NOMO-1 treated with dmso at 0.1 percent for 144 hours (cell line): Measurements from ENCODE around the gene THG1L.
"Not testable (repeated sequence)": the region's sequence is repeated elsewhere in the genome, so short reads cannot be mapped to it uniquely, and the experiment has no call there.

Experiments used
- DNase-seq: peaks from one replicate; lab custom pipeline; 2025; ENCODE audit not compliant: unreplicated experiment; lab: John Stamatoyannopoulos, UW

Gene THG1L

DNA sequence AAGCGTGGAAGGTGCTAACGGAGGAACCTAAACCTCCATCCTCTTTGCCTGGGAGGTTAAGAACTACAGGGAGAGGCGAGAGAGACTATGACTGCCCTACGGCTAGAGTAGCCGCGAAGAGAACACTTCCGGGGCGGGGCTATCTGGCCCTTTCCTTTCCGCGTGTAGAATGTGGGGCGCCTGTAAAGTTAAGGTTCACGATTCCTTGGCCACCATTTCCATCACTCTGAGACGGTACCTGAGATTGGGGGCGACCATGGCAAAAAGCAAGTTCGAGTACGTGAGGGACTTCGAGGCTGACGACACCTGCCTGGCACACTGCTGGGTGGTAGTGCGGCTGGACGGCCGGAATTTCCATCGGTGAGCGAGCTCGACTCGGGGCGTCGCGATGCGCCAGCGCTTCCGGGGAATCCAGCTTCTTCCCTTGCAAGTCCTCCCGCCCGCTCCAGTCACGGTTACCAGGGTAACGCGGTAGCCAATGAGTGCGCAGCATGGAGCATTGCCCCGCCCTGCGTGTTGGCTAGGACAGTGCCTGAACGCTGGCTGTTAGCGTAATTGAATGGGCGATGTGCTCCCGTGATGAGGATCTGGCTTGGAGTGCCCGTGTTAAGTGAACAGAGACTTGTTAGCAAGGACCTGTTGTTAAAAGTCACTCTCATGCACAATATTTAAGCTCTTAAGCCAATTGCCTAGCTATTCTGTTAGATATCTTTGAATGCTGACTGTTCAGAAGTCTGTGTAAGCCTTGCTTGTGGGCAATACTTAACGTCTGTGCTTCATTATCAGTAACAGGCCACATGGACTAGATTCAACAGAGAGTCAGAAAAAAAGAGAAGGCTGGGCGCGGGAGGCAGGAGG lies at the start of gene THG1L:
THG1L (plus strand) TSS at position 149 of the 858 bp plus-strand sequence; CDS start at position 170, 21 bp downstream.
- DNase-seq, result peak; percentile 95

DNA sequence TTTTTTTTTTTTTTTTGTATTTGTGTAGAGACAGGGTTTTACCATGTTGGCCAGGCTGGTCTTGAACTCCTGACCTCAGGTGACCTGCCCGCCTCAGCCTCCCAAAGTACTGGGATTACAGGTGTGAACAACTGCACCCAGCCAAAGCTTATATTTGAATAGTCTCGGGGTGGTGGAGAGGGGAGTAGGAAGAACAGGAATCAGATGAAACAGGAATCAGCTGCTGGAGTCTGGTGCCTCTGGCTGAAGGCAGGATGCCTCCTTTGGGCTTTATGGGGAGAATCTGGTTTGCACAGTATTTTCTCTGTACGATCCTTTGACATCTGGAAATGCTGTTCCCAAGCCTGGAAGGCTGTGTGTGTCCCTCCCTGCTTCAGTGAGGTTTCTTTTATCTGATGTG lies 49.0 kb upstream of the THG1L start:
- DNase-seq, result no peak

DNA sequence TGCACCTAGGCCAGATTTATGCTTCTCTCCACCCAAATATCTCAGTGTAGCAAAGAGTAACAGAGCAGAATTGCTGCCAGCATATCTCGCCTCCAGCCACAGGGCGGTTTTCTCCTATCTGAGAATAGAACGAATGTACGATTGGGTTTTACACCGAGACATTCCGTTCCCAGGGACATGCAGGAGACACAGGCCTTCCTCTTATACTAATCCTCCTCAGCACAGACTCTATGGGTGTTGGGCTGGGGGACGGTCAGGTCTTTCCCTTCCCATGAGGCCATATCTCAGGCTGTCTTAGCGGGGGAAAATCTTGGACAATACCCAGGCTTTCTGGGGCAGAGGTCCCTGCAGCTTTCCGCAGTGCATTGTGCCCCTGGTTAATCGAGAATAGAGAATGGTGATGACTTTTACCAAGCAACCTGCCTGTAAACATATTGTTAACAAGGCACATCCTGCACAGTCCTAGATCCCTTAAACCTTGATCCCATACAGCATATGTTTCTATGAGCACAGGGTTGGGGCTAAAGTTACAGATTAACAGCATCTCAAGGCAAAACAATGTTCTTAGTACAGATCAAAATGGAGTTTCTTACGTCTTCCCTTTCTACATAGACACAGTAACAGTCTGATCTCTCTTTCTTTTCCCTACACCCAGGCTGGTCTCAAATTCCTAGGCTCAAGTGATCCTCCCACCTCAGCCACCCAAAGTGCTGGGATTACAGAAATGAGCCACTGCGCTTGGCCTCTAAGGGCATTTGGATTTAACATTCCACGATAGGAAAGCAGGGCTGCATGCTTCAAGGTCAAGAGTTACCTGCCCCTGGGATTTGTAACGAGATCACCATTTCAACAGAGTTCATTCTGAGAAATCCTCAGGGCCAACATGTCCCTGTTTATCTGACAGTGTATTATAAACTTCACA lies 44.7 kb upstream of the THG1L start:
- not testable (repeated sequence) for DNase-seq

DNA sequence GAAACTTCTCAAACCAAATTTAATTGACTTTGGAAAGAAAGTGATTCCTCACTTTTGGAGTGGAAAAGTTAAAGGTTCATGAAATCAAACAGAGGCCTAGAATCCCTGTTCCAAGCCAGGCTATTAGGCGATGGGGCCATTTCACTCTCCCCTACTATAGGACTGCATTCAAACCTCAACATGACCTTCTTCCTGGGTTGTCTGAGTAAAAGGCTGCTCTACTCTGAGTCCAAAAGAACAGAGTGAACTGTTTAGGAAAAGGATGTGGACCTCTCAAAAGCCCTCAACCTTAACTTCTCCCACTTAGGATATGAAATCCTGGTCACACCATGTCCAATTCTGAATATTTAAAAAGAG lies 44.0 kb upstream of the THG1L start:
- no peak for DNase-seq

DNA sequence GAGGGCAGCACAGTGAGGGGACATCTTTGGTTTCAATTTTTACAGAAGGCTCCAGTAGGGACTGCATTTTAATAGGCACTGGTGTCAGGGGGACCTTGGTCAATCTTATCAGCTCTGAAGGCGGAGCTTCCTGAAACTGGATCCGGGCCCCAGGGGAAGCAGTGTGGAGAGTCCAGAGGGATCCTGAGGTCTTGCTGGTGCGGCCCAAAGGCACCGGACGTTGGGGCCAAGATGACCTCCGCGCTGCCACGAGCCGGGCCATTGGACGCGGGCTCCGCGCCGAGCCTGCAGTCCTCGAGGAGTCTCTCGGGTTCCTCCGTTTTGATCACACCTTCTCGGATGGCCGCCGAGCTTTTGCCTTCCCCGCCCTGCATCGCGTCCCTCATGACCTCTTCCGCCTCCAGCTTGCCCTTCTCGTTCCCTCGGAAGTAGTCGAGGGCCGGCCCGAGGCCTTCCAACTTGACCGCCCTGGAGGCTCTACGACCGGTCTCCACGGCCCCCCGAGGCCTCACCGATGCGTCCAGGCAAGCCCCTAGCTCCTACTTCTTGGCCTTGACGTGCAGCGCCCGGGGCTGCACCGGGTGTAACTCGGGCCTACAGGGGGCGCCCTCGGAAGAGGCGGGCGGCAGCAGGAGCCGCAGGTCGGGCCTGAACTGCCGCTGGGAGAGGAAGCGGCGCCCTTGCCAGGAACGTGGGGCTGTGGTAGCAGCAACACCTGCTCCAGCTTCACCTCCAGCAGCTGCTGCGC lies 41.1 kb upstream of the THG1L start:
- no peak for DNase-seq

DNA sequence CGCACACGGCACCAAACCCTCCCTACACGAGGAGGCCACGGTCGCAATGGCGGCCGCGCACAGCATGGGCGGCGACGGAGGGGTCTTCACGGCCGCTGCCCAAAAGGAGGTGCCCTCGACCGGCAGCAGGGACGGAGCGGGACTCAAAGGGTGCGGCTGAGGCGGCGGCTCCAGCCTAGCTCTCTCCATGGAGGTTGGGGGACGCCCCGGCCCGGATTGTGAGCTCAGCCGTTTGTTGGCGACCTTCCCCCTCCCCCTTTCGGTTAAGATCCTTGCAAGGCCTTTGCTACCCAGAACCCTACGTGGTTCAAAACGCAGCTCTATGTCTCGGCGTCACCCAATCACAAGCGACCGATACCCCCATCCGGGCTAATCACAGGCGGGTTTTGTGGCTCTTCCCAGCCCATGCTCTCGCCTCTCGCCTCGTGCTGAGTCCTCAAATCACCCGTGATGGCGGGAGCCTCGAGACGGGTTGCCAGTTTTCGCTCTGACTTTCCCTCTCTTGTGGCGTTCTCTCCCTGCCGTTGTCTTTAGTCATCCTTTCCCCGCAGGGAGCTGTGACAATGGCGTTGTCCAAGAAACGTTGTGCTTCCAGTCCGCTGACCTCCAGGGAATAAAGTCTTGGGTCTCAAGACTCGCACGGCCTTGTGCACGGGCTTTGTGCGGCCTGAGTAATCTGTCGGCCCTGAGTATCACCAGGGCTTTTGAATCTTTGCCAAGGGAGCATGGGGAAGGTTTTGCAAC lies 40.4 kb upstream of the THG1L start:
- DNase-seq, result no peak

DNA sequence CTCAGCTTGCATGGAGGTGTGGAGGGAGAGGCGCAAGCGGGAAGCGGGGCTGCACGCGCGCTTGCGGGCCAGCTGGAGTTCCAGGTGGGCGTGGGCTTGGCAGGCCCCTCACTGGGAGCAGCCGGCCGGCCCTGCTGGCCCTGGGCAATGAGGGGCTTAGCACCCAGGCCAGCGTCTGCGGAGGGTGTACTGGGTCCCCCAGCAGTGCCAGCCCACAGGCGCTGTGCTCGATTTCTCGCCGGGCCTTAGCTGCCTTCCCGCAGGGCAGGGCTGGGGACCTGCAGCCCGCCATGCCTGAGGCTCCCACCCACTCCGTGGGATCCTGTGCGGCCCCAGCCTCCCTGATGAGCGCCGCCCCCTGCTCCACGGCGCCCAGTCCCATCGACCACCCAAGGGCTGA lies 37.4 kb upstream of the THG1L start:
- DNase-seq, result not testable (repeated sequence)

DNA sequence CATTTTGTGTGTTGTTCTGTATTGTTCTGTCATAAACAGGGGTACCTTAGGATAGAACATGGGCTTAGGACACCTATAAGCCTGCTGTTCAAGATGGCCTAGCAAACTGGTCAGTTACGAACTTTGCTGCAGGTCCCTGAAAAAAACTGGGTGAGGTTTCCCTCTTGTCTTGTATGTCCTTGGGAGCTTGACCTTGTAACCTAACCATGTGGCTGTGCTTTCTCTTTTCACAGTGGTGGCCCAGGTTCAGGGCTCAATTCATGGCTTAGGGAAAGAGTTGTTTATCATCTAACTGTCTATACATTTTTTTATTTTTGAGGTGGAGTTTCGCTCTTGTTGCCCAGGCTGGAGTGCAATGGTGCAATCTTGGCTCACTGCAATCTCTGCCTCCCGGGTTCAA lies 35.1 kb upstream of the THG1L start:
- not testable (repeated sequence) for DNase-seq

DNA sequence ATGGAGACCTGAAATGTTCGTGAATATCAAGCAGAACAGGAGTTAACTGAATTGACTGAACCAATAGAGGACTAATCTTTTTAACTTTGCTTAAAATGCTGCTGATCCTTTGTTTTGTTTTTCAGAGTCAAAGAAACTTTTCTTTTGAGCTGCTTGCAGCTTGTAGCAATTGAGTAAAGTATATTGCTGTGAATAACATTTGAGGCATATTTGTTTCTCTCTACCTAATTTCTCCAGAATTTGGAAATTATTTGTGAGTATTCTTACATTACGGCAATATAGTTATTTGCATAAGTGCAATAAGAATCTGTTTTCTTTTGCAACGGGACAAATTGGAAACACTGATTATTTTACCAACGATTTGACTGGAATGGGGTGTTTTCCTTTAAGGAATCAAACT lies 32.5 kb upstream of the THG1L start:
- not testable (repeated sequence) for DNase-seq

DNA sequence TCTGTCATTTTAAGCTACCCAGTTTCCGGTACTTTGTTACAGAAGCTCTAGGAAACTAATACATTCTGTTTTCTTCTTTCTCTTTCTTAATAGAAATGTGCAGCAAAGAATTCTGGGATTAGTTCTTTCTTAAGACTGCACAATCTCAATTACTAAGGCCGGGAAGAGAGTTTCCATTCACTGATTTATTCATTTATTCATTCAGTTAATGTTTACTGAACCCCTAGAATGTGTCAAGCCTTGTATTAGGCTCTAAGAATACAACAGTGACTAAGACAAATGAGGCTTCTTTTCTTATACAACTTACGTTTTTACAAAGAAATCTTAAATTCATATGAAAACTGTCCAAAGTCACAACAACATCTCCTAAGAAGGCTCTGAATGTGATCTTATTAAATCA lies 27.5 kb upstream of the THG1L start:
- DNase-seq, result no peak

DNA sequence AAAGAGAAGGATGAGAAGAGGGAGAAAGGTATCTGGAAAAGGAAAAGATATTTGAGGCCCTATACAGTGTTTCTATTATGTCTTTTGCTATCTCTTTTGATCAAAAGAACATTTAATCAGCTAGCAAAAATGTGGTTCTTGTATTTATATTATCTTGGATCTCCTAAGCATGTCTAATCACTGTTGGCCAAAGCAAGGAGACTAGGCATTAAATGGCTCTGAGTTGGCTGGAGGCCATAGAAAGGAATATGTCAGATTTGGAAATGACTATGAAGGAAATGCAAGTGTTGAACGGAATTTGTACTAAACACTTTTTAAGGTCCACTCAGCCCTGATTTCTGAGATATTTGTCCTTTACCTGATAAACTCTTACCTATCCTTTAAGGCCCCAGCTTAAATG lies 22.4 kb upstream of the THG1L start:
- DNase-seq, result no peak

DNA sequence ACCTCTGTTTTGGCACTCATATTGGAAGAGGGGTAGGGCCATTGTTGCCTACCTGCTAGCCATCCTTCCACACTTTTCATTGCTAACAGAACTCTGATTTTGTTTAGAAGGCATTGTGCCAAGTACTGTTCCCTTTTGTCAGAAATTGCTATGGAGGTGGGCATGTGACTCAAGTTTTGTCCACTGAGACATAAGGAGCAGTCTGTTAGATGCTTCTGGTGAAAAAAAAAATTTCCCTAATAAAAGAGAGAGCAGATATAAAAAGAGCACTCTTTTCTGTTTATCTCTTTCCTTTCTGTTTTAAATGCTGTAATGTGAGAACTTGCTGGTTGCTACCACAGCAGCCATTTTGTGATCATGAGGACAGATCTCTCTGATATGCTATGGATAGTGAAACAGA lies 21.9 kb upstream of the THG1L start:
- no peak for DNase-seq

DNA sequence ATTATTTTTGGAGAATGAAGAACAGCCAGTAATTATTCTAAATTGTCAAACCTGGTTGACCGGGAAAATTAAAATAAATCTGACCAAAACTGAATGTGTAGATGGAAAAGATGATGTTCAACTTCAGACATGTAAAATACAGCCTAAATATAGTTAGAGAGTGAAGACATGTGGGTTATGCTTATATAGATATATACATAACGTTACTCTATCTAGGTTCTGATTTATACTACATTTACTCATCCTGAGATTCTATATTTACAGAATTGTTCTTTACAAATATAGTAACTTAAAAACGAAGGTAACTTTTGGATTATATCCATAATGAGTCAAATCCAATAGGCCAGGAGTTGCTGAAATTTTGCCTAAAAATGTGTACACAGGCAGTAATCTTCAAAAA lies 20.8 kb upstream of the THG1L start:
- no peak for DNase-seq

DNA sequence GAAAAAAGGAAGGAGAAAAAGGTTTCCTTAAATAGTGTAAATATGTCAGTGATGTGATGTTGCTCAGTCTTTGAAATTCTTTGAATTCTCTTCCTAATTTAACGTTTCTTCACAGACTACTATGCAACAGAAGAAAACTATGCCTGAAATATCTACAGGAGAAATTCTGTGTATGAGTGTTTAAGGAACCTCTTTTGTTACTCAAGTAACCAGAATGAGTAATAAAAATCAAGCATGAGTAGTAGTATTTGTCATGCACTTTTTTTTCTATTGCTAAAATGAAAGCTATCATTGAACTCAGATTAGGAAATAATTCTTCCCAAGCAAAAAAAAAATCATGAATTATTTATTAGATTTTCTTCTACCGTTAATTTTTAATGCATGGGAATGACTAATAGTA lies 20.3 kb upstream of the THG1L start:
- DNase-seq, result no peak

DNA sequence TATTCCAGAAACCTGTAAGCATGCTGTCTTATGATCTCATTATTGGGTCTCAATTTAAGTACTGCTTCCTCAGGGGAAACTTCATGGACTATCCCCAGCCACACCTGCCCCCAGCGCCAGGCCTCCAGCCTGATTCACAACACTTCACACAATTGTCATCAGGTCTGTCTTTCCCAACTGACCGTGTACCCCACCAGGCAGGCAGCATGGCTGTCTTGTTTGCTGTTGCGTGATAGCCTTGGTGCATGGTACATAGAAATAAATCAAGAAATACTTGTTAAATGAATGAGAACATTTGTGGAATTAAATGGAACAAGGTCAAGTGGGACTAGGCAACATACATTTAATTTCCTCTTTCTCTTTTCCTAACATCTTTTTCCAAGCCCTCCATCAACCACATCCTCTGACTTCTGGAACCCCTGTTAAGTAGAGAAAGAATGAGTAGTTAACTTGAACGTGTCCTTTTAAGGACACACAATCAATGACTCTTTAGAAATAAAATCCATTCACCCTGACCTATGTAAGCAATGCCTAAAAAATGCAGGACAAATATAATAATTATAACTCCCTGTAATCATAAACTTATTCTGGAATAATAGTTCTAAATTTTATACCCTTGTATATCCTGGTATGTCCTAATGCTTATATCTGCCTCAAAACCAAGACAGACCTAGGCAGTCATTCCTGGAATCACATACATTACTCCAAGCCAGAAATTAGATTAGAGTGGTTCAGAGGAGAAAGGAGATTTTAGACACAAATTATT lies 17.2 kb upstream of the THG1L start:
- DNase-seq, result no peak

DNA sequence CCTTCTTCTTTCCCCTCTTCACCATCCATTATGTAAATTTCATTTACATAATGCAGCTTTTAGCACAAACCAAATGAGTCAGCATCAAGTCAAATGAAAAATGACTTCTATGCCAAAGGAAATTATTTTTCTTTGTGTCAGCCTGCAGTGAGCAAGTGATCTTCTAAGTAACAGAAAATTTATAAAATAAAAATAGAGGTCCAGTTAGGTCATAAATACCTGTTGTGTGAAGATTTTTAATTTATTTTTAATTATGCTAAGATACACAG lies 16.7 kb upstream of the THG1L start:
- no peak for DNase-seq

DNA sequence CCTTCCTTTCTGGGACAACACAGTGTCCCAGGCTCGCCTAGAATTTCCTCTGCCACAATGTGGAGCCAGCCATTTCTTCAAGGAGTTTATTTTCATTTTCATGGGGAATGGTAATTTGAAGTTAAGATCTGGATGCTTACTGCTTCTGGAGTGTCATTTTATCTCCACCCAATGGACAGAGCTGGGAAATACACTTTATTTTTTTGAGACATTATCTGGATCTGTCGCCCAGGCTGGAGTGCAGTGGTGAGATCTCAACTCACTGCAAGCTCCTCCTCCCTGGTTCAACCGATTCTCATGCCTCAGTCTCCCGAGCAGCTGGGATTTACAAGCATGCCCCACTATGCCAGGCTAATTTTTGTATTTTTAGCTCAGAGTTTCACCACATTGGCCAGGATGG lies 12.7 kb upstream of the THG1L start:
- no peak for DNase-seq

DNA sequence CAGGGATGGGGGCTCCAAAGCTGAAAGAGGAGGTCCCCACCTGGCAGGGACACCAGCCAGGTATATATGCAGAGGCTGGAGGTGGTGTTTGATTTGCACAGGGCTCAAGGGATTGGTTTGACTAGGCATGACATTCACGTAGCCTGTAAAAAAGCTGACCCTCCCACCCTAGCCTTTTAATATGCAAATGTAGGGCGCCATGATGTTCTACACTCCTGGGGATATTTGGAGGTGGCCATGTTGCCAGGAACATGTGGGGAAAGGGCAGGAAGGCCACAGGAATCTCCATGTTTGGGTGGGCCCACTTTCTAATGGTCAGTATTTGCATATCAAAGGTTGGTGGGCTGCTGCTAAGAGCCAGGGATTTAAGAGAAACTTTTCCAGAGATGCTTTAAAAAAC lies 12.0 kb upstream of the THG1L start:
- no peak for DNase-seq

DNA sequence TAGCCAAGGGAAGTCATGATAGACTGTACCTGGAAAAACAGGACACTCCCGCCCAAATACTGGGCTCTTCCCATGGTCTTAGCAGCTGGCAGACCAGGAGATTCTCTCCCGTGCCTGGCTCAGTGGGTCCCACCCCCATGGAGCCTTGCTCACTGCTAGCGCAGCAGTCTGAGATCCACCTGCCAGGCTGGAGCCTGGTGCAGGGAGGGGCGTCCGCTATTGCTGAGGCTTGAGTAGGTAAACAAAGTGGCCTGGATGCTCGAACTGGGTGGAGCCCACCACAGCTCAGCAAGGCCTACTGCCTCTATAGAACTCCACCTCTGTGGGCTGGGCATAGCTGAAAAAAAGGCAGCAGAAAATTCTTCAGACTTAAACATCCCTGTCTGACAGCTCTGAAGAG lies 10.1 kb upstream of the THG1L start:
- DNase-seq, result no peak

DNA sequence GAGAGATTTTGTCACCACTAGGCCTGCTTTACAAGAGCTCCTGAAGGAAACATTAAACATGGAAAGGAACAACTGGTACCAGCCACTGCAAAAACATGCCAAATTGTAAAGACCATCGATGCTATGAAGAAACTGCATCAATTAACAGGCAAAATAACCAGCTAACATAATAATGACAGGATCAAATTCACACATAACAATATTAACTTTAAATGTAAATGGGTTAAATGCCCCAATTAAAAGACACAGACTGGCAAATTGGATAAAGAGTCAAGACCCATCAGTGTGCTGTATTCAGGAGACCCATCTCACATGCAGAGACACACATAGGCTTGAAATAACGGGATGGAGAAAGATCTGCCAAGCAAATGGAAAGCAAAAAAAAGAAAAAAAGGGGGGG lies 8.3 kb upstream of the THG1L start:
- DNase-seq, result not testable (repeated sequence)
